GM19025 (cell line): ENCODE results near the gene EFHD1.
"Not testable (repeated sequence)": the region's sequence is repeated elsewhere in the genome, so short reads cannot be mapped to it uniquely, and the experiment has no call there.

Experiments used
- ATAC-seq: cut with Tn5 transposase; IDR thresholded peaks from one replicate; pipeline ENCODE4 v1.9.1; 2021; ENCODE audit warnings: mild to moderate bottlenecking, low read depth, moderate library complexity; ENCODE audit not compliant: unreplicated experiment

Gene EFHD1

DNA sequence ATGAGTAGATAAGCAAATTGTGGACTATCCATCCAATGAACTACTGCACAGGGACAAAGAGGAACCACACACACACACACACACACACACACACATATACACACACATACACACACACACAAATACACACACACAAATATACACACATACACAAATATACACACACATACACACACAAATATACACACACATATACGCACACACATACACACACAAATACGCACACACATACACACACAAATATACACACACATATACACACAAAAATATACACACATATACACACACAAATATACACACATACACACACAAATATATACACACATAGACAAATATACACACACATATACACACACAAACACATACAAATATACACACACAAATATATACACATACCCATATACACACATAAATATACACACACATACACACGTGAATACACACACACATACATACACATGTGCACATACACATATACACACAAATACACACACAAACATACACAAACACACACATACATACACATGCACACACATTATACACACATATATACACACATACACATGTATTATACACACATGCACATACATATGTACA is 19.8 kb upstream of the EFHD1 start:
- no peak for ATAC-seq

DNA sequence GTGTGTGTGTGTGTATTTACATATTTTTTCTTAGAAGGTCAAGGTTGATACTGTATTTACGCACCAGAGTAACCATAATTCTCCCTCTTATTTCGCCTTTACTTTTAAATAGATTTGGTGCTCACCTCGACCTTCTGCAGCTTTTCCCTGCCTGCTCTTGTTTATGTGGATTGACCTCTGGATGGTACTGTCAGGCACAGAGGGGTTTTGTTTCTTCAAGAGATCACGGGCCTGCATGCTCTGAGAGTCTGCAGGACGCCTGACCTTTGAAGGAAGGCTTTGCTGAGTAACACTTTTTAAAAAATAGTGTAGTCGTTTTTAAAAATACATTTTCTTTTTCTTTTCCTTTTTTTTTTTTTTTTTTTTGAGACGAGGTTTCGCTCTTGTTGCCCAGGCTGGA is 18.1 kb upstream of the EFHD1 start:
- ATAC-seq = no peak

DNA sequence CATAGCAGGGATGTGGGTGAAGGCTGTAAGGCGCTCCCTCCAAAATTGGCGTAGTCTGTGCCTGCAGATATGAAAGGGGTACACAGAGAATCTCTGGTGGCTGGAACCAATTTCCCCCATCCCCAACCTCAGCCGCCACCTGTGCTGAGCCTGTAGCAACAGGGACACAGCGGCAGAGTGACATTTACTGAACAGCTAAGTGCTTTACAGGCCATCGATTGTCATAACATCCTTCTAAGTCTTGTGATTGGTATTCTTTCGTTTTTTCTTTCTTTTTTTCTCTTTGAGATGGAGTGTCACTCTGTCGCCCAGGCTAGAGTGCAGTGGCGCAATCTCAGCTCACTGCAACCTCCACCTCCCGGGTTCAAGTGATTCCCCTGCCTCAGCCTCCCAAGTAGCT is 12.2 kb upstream of the EFHD1 start:
- ATAC-seq = no peak

DNA sequence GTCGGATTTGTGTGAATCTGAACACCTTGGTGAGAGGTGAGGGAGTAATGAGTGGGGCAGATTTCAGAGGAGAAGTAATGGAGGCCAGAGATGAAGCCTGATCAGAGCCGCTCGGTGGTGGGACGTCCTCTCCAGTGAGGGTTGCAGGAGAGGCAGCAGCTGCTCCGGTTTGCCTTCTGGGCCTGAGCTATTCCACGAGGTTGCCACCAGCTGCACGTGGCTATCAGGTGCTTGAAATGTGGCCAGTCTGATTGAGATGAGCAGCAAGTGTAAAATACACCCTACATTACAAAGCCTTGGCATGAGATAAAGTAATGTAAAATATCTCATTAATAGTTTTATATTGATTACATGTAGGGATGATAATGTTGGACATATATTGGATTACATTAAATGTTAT is 10.8 kb upstream of the EFHD1 start:
- no peak for ATAC-seq

DNA sequence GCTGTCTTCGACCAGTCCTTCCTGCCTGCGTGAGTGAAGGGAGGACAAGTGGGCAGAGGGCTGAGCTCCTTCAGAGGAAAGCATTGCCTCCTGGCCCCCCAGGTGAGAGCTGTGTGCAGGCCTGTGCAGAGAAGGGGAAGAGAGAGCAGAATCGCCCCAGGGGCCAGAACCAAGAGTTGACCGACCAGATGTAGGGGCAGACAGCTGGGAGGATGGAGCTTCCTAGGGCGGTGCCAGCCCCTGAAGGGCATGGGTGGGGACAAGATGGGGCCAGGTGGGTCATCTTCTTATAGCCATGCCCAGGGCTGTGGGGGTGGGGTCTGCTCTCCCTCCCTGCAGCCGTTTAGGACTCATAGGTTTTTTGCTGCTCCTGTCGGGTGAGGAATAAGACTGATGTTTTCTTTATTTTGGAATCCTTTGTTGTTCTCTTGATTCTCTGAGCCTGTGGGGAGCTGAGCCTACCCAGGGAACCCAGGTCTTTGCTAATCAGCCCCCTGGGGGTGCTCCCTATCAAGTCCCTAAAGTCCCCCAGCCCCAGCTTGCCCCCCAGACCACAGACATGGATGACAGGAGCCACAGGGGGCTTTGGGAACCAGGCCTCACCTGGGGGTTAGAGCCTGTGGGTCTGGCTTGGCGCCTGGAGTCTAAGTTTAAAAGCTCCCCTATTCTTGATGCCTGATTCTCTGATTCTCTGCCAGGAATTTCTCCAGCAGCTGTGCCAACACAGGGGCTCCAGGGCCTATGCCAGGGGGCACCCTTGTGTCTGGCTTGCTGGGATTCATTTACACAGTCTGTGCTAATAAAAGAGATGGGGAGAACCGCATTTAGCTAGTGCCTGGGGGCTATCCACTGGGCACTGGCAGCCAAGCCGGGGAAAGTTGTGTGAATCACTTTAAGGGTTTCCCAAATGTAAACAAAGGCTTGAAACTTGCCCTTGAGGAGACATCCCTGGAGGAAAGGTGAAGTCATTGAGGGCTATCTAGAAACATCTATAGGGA is 9.3 kb upstream of the EFHD1 start:
- no peak for ATAC-seq

DNA sequence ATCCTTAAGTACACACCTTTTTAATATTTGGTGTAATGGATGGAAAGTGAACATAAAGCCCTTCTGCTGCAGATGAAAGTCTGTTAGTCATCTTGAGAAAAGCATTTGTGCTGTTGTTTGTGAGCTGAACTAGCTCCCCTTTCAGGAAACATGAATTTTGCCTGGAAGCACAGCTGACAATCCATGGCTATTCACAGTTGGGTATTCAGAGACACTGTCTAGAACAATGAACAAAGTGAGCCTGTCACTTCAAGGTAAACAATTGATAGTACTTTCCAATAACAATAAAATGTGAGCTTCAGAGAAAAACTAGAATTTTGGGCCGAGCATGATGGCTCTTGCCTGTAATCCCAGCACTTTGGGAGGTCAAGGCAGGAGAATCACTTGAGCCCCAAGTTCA is 6.8 kb upstream of the EFHD1 start:
- no peak for ATAC-seq

DNA sequence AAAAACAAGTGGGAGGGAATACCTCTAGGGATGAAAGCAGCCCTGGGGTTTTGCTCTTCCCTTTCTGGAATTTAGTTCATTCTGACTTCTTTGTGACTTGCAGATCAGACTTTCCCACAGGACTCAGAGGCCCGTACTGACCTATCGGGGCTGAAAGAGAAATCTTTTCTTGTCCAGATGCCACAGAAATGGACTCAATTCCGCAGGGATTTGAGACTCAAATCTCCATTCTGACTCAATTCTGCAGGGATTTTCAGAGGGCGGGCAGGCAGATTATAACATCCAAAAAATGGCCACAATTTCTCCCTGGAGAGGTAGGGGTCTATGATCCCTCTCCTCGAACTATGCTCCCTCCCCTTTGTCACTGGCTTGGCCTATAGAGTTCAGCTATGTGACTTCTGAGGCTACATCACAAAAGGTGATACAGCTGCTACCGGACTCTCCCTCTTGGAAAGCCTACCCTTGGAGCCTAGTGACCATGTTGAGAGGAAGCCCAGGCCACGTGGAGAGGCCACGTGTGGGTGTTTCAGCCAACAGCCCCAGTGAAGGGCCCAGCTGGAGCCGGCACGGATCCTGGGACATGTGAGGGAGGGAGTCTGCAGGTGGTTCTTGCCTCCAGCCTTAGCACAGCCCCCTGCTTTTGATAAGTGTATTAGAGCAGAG is 4.8 kb upstream of the EFHD1 start:
- ATAC-seq = no peak

DNA sequence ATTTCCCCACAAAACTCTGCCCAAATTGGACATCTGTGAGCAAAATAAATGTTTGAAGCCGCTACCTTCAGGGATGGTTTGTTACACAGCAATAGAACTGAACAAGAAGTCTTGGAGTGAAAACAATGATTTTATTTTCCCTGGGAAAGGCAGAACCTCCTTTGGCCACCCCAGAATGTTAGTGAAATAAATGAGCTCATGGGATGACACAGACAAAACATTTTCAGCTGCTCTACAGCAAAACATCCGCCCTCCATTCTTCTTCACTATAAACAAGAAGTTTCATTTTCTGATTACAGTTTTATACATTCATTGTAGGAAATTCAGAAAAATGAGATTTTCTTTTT is 4.3 kb upstream of the EFHD1 start:
- no peak for ATAC-seq

DNA sequence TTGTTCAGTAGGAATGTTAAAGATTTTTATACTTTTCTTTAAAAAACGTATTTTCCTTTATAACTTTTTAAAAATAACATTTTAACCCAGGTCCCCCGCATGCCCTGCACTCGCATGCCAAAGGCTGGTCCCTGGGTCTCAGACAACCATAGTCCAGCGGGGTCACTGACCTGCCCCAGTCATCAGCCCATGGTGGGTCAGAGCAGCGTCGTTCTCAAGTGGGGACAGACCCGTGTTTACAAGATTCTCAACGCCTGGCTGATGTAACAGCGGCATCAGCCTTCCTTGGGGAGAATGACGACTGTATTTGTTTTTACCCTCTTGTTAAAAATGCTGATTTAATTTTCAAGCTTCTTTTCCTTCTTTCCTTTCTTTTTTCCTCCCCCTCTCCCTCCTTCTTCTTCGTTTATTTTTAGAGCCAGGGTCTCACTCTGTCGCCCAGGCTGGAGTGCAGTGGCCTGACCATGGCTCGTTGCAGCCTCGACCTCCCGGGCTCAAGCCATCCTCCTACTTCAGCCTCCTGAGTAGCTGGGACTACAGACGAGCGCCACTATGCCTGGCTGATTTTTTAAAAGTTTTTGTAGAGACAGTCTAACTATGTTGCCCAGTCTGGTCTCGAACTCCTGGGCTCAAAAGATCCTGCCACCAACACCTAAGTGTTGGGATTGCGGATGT is 1.0 kb upstream of the EFHD1 start:
- ATAC-seq = no peak

DNA sequence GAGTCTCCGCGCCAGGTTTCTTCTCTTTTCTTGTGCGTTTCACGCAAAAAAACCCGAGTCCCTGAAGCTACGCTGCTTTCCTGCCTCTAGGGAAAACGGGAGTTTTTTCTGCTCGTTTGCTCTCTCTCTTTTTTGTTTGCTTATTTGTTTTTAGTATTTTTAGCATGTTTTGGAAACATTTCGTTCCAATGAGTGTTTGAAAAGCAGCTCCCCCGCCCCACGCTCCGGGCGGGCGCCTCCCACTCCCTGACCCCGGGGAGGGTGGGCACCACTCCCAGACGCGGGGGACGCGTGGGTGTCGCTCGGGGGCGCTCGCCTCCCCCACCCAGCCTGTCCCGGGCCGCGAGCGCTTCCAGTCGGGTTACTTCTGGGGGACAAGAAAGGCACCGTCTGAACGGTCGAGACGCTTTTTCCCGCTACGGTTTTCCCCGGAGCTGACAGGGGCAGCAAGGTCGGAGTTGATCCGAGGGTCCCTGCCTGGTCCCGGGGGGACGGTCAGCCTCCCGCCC is 446 bp upstream of the EFHD1 start:
- no peak for ATAC-seq

DNA sequence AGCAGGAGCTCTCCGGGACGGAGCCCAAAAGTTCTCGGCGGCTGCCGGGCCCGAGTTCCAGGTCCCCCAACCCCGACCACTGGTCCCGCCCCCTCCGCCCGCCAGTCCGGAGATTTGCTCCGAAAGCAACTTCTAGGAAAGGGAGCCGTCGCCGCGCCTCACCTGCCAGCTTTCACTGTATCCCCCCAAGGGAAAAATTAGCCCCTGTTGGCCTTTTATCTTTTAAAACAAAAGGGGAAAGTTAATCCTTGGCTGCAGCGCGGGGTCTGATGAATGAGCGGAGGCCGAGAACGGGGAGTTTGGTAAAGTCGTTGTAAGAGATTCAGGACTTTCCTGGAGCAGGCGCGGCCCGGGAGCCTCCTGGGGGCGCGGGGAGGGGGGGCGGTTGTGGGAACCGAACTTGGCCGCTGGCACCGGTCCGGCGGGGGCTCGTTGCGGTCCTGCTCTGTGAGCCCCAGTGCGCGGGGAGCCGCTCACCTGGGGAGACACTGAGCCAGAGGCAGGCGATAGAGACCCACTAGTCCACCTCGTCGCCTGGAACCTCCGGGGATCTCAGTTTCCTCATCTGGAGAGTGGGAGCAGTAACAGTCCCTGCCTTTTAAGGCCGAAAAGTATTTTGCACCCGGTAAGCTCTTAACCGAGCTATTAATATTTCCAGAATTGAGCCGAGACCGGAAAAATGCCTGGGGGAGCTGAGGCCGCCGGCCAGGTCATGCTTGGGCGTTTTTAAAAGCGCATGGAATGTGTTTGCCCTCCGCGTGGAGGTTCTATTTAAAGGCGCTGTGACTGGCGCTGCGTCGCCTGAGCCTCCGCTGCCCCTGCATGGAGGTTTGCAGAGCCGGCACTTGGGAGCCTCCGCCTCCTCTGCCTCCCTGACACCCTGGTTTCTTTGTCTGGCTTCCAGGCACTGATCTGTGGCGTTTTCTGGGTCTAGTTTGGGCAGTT is 1.1 kb downstream of the EFHD1 start:
- ATAC-seq = no peak

DNA sequence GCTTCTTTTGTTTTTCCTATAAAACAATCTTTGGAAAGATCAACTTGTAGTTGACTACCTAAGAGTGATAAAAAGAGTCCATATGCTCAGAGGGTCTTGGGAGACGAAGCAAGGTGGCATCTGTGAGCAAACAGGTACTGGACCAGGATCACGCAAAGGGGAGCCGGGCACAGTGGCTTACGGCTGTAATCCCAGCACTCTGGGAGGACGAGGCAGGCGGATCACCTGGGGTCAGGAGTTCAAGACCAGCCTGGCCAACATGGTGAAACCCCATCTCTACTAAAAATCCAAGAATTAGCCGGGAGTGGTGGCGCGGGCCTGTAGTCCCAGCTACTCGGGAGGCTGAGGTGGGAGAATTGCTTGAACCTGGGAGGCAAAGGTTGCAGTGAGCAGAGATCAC is 2.0 kb downstream of the EFHD1 start:
- not testable (repeated sequence) for ATAC-seq

DNA sequence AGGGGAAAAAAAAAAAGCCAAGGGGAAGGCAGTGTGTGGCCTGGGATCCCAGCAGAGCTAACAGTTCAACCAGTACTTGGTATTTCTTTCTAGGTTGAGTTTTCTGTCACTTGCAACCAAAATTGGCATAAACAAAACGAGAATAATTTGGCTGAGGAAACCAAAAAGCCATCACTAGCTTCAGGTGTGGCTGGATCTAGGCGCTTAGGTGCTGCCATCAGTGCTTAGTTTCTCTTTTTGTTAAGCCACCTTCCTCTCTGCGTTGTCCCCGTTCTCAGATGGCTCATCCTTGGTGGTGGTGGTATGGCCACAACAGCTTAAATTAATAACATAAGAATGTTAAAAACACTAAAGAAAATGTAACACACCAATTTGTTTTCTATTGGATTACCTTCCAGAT is 2.4 kb downstream of the EFHD1 start:
- no peak for ATAC-seq

DNA sequence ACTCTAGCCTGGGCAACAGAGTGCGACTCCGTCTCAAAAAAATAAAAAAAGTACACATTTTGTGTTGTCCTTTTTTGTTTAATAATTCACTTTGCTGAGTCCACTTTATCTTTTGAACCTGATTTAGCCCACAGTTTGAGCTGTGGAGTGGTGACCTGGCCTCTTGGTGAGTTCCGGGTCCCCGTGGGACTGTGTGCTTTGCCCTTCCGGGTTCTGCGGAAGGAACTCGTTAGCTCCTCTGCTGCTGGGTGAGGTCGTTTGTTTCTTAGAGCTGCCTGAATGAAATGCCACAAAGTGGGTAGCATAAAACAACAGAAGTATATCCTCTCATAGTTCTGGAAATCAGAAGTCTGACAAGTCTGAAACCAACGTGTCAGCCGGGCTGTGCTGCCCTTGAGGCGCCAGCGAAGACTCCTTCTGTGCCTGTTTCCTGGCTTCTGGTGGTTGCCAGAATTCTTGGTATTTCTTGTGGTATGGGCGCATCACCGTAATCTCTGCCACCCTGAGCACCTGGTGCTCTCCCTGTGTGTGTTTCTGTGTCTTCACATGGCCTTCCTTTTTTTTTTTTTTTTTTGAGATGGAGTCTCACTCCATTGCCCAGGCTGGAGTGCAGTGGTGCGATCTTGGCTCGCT is 3.5 kb downstream of the EFHD1 start:
- ATAC-seq = no peak

DNA sequence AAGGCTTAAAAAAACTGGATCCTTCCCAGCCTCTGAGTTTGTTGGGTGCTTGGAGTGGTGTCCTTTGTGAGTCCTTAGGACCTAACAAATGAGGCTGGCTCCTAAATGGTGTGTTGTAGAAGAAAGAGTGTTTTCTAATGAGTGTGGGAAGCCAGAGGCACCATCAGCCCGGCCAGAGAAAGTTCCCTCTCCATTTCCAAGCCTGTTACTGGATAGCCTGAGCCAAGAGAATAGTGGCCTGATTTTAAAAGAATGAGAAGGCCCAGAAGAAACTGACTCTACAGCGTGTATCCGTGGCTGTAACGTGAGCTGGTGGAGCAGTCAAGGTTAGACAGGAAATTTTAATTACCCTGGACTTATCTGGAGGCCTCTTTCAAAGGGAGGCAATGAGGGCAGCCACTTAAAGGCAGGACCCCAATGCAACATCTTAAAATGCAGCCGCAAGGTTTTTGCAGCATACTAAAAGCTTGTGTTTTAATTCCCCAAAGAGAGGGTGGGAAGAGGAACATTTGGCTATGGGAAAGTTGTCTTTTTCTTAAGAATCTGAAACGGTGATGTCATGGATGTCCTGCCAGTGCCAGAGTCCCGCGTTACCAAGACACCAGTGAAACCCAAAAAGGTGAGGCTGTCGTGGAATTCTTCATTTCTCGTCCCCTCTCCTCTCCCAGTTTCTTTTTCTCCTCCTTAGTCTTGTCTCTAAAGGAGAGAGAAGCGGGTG is 4.6 kb downstream of the EFHD1 start:
- no peak for ATAC-seq

DNA sequence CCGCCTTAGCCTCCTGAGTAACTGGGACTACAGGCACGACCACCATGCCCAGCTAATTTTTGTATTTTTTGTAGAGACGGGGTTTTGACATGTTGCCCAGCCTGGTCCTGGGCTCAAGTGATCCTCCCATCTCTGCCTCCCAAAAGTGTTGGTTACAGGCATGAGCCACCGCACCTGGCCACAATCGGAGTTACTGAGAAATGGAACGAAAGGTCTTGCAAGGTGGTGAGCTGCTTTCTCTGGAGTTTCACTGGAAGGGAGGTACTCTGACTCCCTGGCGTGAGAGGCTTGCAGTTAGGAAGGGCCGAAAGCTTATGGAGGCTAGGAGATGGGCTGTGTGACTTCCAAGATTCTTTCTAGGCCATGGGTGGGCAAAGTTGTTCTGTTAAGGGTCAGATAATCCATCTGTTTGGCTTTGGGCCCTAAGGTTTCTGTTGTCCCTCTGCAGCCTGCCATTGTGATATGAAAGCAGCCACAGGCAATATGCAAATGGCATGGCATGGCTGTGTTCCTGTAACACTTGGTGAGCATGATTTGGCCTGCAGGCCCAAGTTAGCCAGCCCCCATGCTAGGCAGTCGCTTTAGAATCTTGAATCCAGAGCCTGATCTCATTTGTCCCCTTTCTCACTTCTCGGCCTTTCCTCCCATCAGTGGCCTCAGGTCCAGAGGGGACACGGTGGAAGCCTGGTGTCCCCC is 7.9 kb downstream of the EFHD1 start:
- no peak for ATAC-seq

DNA sequence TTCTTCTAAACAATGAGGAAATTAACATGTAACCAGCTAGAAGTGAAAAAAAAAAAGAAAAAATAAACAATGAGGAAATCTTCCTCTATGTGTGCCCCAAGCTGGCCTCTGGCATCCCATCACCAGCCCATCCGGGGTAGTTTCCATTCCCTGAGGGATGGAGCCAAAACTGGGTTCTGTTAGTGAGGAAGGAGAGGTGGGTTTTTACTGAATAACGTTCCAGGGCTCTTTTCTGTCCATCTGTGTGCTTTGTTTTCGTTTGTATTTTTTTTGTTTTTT is 9.7 kb downstream of the EFHD1 start:
- no peak for ATAC-seq

DNA sequence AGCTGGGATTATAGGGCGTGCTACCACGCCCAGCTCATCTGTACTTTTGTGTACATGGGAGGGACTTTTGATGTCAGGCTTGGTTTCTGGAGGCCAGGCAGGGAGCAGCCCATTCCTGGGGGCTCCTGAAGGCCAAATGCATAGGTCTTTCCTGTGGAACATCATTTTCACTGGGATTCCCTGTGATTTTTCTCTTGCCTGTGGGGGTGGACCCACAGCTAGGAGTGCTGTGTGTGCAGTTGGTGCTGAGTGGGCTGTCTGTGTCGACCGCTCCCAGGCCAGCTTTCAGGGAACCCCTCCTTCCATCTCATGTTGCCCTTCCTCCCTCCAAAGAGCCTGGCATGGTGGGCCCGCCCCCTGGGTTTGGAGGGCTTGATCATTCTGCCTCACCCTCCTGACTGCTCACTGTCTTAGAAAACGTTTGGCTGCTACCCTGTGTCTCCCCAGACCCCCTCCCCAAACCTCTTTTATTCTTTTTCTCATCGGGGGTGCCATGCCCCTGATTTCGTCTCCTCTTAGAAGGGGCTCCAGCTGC is 10.5 kb downstream of the EFHD1 start:
- ATAC-seq = no peak
